Stimulated activated CD8-positive, alpha-beta memory T cell treated with anti-CD3 and anti-CD28 coated beads, Interleukin-7, amount 100 ng/mL, for 4 hours (primary cell): ENCODE measurements around the gene NXN.
"Not testable (repeated sequence)": the region's sequence is repeated elsewhere in the genome, so short reads cannot be mapped to it uniquely, and the experiment has no call there.

Experiments
- DNase-seq, 2 donors: peaks; one replicate each; pipeline ENCODE4 v3.0.0-alpha.2; 2020; ENCODE audit warnings: low read depth in 2 of 2

NXN gene

GRCh38 chr17:887551-888209 lies 91.9 kb downstream of the NXN start:
- DNase-seq = no peak

DNA sequence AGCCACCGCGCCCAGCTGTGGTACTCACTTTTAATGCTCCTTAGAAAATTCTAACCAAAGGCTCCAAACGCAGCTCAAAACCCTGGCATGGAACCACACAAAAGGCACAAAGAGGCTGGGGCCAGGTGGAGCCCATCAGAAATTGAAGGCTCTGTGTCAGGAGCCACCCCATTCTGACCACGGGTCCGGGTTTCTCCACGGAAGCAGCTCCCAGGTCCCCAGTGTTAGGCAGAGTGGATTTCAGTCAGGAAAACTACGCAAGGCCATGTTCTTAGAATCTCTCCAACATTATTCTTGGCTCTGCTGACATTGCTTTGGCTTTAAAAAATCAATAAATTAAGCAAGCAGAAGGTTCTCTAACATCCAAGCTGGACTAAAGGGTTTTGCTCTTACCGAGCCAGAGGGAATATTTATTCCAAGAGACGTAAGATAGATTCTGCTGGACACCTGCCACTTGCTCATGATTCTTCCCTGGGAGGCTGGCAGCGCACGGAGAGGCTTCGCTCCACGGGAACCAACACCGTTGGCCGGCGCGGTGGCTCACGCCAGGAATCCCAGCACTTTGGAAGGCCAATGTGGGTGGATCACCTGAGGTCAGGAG lies 93.5 kb downstream of the NXN start:
- DNase-seq = no peak

DNA sequence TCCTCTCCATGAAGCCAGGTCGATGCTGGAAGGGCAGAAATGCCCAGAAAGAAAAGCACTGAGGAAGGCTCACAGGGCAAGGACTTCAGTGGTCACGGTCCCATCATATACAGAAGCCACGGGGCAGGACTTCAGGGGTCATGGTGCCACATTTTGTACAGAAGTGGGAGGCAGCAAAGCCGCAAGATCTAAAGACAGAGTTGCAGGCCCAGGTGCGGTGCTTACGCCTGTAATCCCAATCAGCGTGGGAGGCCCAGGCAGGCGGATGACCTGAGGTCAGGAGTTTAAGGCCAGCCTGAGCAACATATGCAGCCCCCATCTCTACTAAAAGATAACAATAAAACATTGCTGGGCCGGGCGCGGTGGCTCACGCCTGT lies 96.0 kb downstream of the NXN start:
- DNase-seq = no peak

DNA sequence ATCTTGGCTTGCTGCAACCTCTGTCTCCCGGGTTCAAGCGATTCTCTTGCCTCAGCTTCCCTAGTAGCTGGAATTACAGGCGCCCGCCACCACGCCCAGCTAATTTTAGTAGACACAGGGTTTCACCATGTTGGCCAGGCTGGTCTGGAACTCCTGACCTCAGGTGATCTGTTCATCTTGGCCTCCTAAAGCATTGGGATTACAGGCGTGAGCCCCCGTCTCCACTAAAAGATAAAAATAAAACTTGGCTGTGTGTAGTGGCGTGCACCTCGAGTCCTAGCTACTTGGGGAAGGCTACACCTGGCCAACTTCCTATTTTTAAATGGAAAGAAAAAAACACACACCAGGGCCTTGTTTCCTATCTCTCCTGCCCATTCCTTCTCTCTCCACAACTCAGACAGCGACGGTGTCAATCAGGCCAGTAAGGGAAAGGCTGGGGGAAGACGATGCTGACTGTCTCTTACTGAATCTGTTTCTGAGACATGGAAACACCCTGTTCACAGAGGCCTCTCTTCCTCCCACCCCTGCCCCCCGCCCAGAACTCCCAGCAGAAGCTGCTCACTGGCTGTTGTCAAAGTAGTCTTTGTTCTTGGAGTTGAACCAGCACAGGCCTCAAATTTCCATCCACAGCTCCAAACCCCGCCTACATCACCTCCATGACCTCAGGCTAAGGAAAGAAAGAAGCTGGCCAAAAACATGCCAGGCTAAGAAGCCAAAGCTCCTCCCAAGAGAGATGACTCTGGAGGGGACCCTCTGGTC lies 96.6 kb downstream of the NXN start:
- no peak for DNase-seq

DNA sequence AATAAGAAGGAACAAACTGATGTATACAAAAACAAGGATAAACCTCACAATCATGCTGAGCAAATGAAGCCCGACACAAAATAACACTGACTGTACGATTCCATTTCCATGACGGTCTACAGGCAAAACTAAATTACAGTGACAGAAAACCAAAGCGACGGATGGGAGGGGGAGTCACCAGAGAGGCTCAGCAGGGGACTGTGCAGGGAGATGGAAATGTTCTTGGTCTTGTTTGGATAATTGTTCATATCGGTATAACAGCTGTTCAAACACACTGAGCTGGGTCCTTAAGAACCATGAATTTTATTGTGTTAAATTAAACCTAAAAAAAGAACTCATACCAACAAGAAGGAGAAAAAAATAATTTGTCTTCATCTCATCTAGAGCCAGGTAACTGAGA lies 97.8 kb downstream of the NXN start:
- no peak for DNase-seq

- DNase-seq = no peak
Measured at GRCh38 chr17:880443-881269, 98.9 kb downstream of the NXN start.

GRCh38 chr17:879546-880442 lies 99.8 kb downstream of the NXN start:
- DNase-seq = peak; percentile 25 to 29

DNA sequence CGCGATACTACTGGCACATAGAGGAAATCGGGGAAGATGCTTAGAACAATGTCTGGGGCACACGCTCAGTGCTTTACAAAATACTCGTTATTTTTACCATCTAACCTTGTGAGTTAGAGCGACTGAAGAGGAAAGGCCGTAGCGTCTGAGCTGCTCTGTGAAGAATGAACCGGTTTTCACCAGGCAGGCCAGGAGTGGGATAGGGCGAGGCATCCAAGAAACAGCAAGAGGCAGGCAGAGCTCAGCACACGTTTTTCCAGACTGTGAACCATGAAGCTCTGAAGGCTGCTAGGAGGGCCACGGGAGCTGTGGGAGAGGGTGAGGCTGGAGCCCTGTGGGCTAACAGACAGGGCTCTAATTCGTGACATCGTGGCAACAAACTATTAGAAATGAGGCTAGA lies 101.9 kb downstream of the NXN start:
- DNase-seq = no peak

- DNase-seq = no peak
Measured at GRCh38 chr17:876272-876671, 103.3 kb downstream of the NXN start.

DNA sequence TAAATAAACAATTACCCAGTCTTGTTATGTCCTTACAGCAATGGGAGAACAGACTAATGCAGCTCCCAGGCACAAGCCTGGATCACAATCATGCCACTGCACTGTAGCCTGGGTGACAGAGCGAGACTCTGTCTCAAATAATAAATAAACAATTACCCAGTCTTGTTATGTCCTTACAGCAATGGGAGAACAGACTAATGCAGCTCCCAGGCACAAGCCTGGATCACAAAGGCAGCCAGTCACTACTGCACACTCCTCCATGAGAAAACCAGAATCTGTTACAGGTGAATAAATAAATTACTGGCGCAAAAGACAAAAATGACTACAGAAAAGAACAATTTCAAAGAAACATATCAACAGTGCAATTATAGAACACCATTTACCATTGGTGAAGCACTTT lies 105.0 kb downstream of the NXN start:
- not testable (repeated sequence) for DNase-seq

GRCh38 chr17:872855-873254 lies 106.7 kb downstream of the NXN start:
- no peak for DNase-seq

GRCh38 chr17:871751-872519 lies 107.6 kb downstream of the NXN start:
- DNase-seq = no peak

DNA sequence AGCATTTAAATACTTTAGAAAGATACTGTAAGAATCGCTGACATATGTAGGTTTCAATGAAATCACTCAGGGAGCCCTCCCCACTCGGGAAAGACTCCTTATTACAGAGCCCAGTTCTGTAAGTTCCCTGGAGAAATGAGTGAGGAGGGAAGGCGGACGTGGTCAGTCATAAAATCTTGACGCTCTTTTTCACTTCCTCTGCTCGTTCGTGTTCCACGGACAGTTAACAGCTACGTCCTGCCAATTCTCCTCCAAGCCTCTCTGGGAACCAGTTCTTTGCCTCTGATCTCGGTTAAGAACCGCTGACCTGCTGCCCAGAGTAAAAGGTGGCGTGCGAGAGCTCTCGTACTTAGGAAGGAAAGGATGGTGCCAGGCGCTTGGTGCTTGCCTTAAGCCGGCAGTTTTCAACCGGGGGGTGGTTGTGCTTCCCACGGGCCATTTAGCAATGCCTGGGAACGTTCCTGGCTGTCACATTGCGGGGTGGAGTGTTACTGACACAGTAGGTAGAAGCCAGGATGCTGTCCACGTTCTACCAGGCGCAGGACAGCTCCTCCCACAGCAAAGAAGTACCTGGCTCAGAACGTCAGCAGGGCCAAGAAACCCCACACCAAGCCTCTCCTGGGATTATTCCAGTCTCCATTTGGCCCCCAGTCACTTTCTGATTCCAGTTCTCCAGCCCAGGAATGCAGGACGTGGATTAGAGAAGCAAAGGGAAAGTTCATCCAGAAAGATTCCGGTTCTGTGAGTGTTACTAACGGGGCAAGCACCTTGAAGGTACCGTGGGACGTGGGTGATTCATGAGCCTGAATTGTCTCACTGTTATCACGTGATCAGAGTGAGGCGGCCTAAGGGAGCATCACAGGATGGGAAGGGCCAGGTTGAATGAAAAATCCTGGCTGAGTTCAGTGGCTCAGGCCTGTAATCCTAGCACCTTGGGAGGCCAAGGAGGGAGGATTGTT lies 109.7 kb downstream of the NXN start:
- no peak for DNase-seq

DNA sequence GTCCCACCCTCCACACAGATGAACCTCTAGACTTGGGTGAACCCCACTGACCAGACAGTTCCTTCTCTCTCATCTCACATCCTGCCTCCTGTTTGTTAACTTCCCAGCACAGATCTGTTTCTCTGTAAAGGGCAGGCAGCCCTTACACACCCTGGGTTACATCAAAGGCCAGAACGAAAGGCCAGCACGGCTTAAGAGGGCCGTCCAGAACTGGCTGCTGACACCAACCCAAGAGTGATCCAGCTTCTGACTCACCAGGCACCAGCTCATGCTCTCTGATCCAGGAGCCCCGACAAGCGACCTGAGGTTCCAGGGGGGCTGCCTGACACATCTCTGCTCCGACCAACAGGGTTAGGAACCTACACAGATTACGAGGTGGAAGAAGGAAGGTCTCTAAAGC lies 110.5 kb downstream of the NXN start:
- no peak for DNase-seq

GRCh38 chr17:867896-868489 lies 111.6 kb downstream of the NXN start:
- no peak for DNase-seq

- not testable (repeated sequence) for DNase-seq
Measured at GRCh38 chr17:867238-867637, 112.3 kb downstream of the NXN start.

- DNase-seq = no peak
Measured at GRCh38 chr17:866568-867103, 112.9 kb downstream of the NXN start.

GRCh38 chr17:864315-864714 lies 115.3 kb downstream of the NXN start:
- DNase-seq = no peak

DNA sequence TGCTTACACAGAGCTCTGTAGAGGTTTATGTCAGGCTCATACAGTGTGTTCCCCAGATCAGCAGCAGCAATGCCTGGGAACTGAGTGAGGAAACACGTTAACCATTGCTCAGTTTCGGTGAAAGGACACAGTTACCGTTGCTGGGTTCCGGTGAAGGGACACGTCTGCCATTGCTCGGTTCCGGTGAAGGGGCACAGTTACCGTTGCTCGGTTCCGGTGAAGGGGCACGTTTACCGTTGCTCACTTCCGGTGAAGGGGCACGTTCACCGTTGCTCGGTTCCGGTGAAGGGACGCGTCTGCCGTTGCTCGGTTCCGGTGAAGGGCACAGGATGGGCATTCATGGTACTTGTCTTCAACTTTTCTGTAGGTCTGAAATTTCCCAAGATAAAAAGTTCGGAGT lies 115.7 kb downstream of the NXN start:
- DNase-seq = no peak
